Renal pelvis (tissue), 12 donors: ENCODE data around the gene RBFA. TPM values are rescaled to one million over a fixed set of nuclear protein-coding genes. Genes with fewer than 3 reads are reported as not detected.
"Not testable (repeated sequence)": the region's sequence is repeated elsewhere in the genome, so short reads cannot be mapped to it uniquely, and the experiment has no call there.

ENCODE experiments used
- DNase-seq: peaks from one replicate; pipeline ENCODE4 v3.0.0-alpha.2; 2013
- long read RNA-seq, 16 experiments: transcript quantifications; one replicate each; lab custom pipeline, GENCODE V29; 2026
- polyA plus RNA-seq, 3 donors: library from polyadenylated mRNA; unstranded; fragments of 120-200 nt; gene quantifications; one replicate each; pipeline ENCODE4 v1.2.1, GENCODE V29; 2013; ENCODE audit not compliant: insufficient read length in 3 of 3

Gene RBFA, protein sequence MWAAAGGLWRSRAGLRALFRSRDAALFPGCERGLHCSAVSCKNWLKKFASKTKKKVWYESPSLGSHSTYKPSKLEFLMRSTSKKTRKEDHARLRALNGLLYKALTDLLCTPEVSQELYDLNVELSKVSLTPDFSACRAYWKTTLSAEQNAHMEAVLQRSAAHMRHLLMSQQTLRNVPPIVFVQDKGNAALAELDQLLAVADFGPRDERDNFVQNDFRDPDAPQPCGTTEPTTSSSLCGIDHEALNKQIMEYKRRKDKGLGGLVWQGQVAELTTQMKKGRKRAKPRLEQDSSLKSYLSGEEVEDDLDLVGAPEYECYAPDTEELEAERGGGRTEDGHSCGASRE
- polyA plus RNA-seq, result 10 to 100 TPM; 31.3 to 43.6 (median 40.4) TPM
- long read RNA-seq, donor 1, transcript RBFA-202 (7 exons, 1,407 nt), result major isoform, 9 of 9 reads
- long read RNA-seq, donor 1, partial matches to known transcripts, result 0 of 9 reads
- long read RNA-seq, donor 1, other reads (novel, unspliced or antisense), result 0 of 9 reads
- long read RNA-seq, donor 2, transcript RBFA-202 (7 exons, 1,407 nt), result major isoform, 16 of 20 reads
- long read RNA-seq, donor 2, partial matches to known transcripts, result 0 of 20 reads
- long read RNA-seq, donor 2, other reads (novel, unspliced or antisense), result 0 of 20 reads
- long read RNA-seq, donor 3, partial matches to known transcripts, result 0 of 6 reads
- long read RNA-seq, donor 3, other reads (novel, unspliced or antisense), result 0 of 6 reads
- long read RNA-seq, donor 4, transcript RBFA-202 (7 exons, 1,407 nt), result major isoform, 12 of 15 reads
- long read RNA-seq, donor 4, partial matches to known transcripts, result 0 of 15 reads
- long read RNA-seq, donor 4, other reads (novel, unspliced or antisense), result 0 of 15 reads
- long read RNA-seq, donor 5, partial matches to known transcripts, result 0 of 3 reads
- long read RNA-seq, donor 5, other reads (novel, unspliced or antisense), result 0 of 3 reads
- long read RNA-seq, donor 6, transcript RBFA-202 (7 exons, 1,407 nt), result major isoform, 8 of 14 reads
- long read RNA-seq, donor 6, partial matches to known transcripts, result 0 of 14 reads
- long read RNA-seq, donor 6, other reads (novel, unspliced or antisense), result 0 of 14 reads
- long read RNA-seq, donor 7, transcript RBFA-202 (7 exons, 1,407 nt), result major isoform, 11 of 16 reads
- long read RNA-seq, donor 7, partial matches to known transcripts, result 0 of 16 reads
- long read RNA-seq, donor 7, other reads (novel, unspliced or antisense), result 0 of 16 reads
- long read RNA-seq, donor 8, transcript RBFA-202 (7 exons, 1,407 nt), result major isoform, 6 of 10 reads
- long read RNA-seq, donor 8, partial matches to known transcripts, result 0 of 10 reads
- long read RNA-seq, donor 8, other reads (novel, unspliced or antisense), result 0 of 10 reads
- long read RNA-seq, donor 9, transcript RBFA-202 (7 exons, 1,407 nt), result major isoform, 14 of 20 reads
- long read RNA-seq, donor 9, transcript RBFA-204 (1 exons, 1,587 nt), result minor isoform, 5 of 20 reads
- long read RNA-seq, donor 9, partial matches to known transcripts, result 0 of 20 reads
- long read RNA-seq, donor 9, other reads (novel, unspliced or antisense), result 0 of 20 reads
- long read RNA-seq, donor 10, transcript RBFA-204 (1 exons, 1,587 nt), result major isoform, 6 of 12 reads
- long read RNA-seq, donor 10, transcript RBFA-202 (7 exons, 1,407 nt), result minor isoform, 5 of 12 reads
- long read RNA-seq, donor 10, partial matches to known transcripts, result 0 of 12 reads
- long read RNA-seq, donor 10, other reads (novel, unspliced or antisense), result 0 of 12 reads
- long read RNA-seq, donor 11, transcript RBFA-202 (7 exons, 1,407 nt), result major isoform, 8 of 12 reads
- long read RNA-seq, donor 11, partial matches to known transcripts, result 0 of 12 reads
- long read RNA-seq, donor 11, other reads (novel, unspliced or antisense), result 0 of 12 reads
- long read RNA-seq, donor 12, transcript RBFA-202 (7 exons, 1,407 nt), result major isoform, 13 of 28 reads
- long read RNA-seq, donor 12, transcript RBFA-204 (1 exons, 1,587 nt), result minor isoform, 12 of 28 reads
- long read RNA-seq, donor 12, partial matches to known transcripts, result 0 of 28 reads
- long read RNA-seq, donor 12, other reads (novel, unspliced or antisense), result 0 of 28 reads
- long read RNA-seq, donor 13, transcript RBFA-204 (1 exons, 1,587 nt), result major isoform, 6 of 7 reads
- long read RNA-seq, donor 13, partial matches to known transcripts, result 0 of 7 reads
- long read RNA-seq, donor 13, other reads (novel, unspliced or antisense), result 0 of 7 reads
- long read RNA-seq, donor 14, result 0 reads
- long read RNA-seq, donor 15, result 0 reads
- long read RNA-seq, donor 16, transcript RBFA-202 (7 exons, 1,407 nt), result major isoform, 7 of 11 reads
- long read RNA-seq, donor 16, partial matches to known transcripts, result 0 of 11 reads
- long read RNA-seq, donor 16, other reads (novel, unspliced or antisense), result 0 of 11 reads

DNA sequence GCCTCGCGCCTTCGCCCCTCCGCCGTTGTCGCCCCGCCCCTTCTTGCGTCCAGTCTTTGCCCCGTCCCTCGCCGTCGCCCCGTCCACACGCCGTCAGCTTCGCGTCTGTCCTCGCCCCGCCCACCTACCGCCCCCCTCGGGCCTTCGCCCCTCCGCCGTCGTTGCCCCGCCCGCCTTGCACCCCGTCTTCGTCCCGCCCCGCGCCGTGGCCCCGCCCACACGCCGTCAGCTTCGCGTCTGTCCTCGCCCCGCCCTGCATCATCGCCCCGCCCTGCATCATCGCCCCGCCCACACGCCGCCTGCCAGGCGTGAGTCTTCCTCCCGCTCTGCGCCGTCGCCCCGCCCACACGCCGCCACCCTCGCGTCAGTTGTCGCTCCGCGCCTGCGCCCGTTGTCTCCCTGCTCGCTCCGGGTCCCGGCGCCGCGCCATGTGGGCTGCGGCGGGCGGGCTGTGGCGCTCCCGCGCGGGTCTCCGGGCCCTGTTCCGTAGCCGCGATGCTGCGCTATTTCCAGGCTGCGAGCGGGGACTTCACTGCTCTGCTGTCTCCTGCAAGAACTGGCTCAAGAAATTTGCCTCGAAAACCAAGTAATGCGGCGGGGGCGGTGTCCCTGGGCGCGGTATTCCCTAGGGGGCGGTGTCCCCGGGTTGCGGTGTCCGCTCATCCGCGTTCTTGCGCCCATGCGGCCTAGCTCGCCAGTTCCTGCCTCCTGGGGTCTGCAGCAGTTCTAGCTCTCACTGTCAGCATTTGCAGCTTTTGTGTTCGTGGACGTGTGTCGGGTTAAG is at the start of gene RBFA:
RBFA (plus strand) TSS at position 367 of the 784 bp plus-strand sequence; CDS start at position 429, 62 bp downstream.
- DNase-seq, result peak; percentile 97

DNA sequence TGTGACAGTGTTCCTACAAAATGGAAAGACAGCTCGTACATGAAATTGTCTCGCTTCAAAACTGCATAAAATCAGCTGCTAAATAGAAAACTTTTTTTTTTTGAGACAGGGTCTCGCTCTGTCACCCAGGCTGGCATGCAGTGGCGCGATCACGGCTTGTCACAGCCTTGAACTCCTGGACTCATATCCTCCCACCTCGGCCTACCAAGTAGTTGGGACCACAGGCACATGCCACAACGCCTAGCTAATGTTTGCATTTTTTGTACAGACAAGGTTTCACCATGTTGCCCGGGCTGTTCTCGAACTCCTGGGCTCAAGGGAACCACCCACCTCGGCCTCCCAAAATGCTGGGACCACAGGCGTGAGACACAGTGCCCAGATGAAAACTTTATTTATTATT is 49.1 kb upstream of the RBFA start:
- no peak for DNase-seq

DNA sequence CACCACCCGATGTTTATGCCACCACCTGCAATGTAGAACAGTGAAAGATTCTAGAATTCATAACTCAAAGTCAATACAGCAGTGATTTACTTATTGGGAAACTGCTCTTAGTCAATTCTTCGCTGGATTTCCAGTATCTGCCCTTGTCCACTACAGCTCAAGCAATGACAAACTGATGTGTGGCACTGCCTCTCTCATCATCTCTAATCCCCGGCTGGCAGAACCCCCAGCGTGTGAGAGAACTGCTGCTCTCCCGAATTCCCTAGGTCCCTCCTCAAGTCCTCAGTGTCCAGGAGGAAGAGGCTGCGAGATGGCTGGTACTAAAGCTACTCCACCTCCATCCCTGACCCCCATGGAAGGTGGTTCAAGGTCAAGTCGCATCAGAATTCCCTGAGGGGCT is 47.5 kb upstream of the RBFA start:
- no peak for DNase-seq

DNA sequence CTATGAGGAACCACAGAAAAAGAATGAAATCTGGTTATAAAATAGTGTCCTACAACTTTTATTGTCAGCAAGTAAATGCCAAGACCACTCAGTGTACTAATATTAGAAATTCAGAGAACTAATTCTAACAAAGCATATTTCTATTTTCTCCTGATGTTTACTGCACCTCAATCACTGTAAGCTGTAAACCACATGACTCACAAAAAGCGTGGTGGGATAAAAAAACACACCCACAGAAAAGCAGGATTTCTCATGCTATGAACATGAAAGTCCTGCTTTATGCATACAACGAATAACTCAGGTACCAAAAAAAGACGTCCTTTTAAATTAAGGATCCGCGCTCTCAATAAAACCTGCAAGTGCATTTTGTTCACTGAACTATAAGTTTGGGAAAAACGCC is 46.7 kb upstream of the RBFA start:
- no peak for DNase-seq

- DNase-seq, result peak; percentile 54
Measured at GRCh38 chr18:79988071-79988450, 46.2 kb upstream of the RBFA start.

DNA sequence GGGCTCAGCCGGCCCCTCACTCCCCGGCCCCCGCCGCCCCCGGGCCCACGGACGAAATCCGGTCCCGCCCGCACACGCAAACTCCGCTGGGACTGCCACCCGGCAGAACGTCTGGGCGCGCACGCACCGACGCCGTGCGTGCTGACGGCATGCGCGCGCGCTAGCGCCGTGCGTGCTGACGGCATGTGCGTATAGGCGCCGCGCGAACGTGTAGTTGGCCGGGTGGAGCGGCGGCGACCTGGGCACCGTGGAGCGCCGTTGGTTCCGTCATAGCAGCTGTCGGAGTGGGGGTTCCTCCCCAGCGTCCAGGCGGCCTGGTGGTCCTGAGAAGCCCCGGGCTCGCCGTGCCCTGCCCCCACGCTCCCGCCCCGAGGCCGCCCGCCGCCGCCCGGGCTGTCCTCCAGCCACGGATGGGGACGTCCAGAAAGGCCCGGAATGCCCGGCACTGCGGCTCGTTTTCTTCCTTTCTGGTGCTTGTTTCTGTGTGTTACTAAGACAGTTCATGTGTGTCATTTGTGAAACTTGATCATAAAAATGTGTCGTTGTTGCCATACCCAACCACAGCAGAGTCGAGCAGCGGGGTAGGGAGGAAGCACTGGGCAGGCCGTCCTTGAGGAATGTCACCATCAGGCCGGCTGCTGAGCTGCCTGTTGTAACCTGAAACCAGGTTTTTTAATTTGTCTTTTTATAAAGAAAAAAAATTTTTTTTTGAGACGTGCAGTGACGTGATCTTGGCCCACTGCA is 45.6 kb upstream of the RBFA start, which contains the start of gene TXNL4A:
TXNL4A (minus strand) TSS at position 113 of the 744 bp plus-strand sequence. CDS start 171 bp downstream, outside the sequence.
- DNase-seq, result peak; percentile 82

- DNase-seq, result no peak
Measured at GRCh38 chr18:79989195-79989497, 45.1 kb upstream of the RBFA start.

- DNase-seq, result no peak
Measured at GRCh38 chr18:79991494-79991893, 42.7 kb upstream of the RBFA start.

DNA sequence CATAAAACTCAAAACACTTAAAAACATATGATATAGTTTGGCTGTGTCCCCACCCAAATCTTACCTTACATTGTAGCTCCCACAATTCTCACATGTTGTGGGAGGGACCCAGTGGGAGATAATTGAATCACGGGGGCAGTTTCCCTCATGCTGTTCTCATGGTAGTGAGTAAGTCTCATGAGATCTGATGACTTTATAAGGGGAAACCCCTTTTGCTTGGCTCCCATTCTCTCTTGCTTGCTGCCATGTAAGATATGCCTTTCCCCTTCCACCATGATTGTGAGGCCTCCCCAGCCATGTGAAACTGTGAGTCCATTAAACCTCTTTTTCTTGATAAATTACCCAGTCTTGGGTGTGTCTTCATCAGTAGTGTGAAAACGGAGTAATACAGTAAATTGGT is 34.5 kb upstream of the RBFA start:
- DNase-seq, result not testable (repeated sequence)

- no peak for DNase-seq
Measured at GRCh38 chr18:80000877-80001276, 33.4 kb upstream of the RBFA start.

DNA sequence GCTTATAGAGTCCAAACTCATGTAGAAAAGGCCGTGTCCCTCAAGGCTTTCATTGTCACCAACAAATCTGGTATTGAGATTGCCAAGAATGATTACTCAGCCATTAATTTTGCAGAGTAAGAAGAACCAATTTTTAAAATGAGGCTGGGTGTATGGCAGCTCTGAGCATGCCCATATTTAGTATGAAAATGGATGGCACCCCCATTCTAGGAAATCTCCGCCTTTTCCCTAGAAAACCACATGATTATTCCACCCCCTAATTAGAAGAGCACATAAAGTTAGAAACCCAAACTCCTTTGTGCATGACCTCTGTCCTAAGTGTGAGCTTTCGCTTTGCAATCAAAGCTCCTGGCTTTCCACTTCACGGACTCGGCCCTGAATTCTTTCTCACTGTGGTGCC is 31.8 kb upstream of the RBFA start:
- no peak for DNase-seq

- DNase-seq, result no peak
Measured at GRCh38 chr18:80004600-80005342, 29.5 kb upstream of the RBFA start.

DNA sequence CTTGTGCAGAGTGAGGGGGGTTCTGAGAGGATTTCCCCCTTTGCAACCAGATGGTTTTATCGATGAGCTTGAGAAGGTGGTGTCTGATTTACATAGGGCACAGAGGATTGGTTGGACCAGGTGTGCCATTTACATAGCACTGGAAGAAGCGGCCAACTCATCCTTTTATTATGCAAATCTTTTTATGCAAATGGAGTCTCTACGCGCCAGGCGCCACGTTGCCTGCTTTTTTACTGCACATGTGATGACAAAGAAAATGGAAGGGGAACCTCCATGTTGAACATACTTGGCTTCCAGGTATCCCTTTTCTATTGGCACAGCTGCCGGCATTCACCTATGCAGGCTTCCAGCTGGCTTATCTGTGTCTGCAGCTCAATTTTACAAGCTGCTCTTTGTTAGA is 27.5 kb upstream of the RBFA start:
- no peak for DNase-seq

DNA sequence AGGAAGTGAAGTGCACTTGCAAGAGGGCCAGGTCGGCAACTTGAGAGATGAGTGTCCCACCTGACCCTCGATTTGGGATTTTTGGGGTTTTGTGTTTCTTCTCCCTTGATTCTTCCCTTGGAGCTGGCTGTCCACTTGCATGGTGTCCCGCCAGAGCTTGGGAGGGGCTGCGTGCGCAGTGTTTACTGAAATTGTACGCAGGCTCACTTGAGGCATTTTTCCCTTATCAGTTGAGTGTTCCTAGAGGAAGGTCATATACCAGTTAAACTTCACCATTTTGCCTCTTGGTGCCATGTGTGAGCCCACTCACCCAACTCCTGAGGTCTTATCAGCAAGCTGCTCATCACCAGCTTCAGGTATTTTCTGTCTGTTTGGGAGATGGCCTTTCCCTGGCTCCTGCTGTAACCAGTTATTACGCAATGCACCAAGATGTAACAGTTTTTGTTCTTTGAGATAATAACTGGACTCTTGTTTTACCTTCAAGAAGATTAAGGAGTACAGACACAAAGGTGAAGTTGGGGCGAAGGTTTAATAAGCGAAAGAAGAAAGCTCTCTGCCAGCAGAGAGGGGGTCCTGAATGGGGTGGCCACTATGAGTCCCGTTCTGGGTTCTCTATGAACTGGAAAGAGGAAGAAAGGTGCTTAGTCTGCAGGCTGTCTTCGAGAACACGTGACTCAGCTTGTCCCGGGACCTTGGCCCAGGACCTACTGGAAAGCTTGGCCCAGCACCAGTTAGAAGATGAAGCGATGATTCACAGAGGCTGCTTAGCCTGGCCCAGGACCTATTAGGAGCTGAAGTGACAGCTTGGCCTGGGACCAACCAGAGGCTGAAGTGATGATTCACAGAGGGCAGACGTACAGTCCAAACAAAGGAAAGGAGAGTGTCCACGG is 24.3 kb upstream of the RBFA start:
- no peak for DNase-seq

GRCh38 chr18:80010551-80010906 is 23.7 kb upstream of the RBFA start:
- DNase-seq, result no peak

- DNase-seq, result not testable (repeated sequence)
Measured at GRCh38 chr18:80011496-80012137, 22.6 kb upstream of the RBFA start.
